Keratinocyte (primary cell): ENCODE results near the gene RAN.

Source experiments
- EZH2 ChIP-seq: IDR thresholded peaks from one replicate; pipeline ENCODE4 v1.6.1; 2012; ENCODE audit warnings: inconsistent platforms, mild to moderate bottlenecking, low read length, moderate library complexity
- TF ChIP-seq, protein P1 (sequence below), 3 experiments: IDR thresholded peaks in 1 of 3; conservative IDR thresholded peaks in 1 of 3; optimal IDR thresholded peaks in 1 of 3; 2 replicates in 2 of 3; 3 replicates in 1 of 3; pipeline versions ENCODE3 to v1.5.1; 2011; ENCODE audit warnings: low read length in 3 of 3, mild to moderate bottlenecking in 3 of 3, moderate library complexity in 2 of 3, control low read depth in 1 of 3, inconsistent platforms in 1 of 3; ENCODE audit not compliant: insufficient read depth in 2 of 3; ENCODE audit errors: extremely low read depth in 1 of 3

DNA sequence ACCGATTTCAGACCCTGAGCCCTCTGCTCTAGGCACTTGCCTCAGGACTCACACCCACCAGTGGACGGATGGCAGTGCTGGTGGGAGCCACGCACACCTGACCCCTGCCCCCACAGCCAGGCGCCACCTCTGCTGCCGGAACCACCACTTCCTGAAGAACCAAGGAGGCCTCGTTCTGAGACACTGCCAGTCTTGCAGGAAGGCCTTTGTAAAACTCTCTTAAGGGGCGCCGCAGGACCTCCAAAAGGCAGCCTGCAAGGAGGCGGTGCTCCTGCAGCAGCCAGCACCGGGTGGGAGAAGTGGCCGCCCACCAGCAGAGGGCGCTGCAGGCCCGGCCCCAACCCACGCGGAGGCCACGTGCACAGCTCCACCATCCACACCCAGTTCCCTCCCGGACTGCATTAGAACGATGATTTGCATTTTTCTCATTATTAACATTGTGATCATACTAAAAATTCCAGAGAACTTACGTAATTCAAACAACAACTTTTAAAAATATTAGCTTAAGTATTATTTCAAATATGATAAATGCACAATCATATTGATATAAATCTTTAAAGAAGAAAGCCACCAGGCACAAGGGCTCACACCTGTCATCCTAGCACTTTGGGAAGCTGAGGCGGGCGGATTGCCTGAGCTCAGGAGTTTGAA is 45.6 kb upstream of the RAN start:
- TF ChIP-seq, protein P1, sequence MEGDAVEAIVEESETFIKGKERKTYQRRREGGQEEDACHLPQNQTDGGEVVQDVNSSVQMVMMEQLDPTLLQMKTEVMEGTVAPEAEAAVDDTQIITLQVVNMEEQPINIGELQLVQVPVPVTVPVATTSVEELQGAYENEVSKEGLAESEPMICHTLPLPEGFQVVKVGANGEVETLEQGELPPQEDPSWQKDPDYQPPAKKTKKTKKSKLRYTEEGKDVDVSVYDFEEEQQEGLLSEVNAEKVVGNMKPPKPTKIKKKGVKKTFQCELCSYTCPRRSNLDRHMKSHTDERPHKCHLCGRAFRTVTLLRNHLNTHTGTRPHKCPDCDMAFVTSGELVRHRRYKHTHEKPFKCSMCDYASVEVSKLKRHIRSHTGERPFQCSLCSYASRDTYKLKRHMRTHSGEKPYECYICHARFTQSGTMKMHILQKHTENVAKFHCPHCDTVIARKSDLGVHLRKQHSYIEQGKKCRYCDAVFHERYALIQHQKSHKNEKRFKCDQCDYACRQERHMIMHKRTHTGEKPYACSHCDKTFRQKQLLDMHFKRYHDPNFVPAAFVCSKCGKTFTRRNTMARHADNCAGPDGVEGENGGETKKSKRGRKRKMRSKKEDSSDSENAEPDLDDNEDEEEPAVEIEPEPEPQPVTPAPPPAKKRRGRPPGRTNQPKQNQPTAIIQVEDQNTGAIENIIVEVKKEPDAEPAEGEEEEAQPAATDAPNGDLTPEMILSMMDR (optimal IDR thresholded peaks at IDR 0.05 in 1 of 3, IDR thresholded peaks at IDR 0.05 in 1 of 3, conservative IDR thresholded peaks at IDR 0.05 in 1 of 3; ENCODE audit: extremely low read depth in 1 of 3, insufficient read depth in 2 of 3, low read length in 3 of 3) = peak; percentile 59 to 82 (median 78)
- no peak for TF ChIP-seq EZH2
